ENCODE data around the gene TYRP1.

GRCh38 chr9:12657233-12657632 lies 36.0 kb upstream of the TYRP1 start:
- TF ChIP-seq POLR2AphosphoS5 (IDR thresholded peaks at IDR 0.05) (no peak), CTCF (IDR thresholded peaks at IDR 0.05) (no peak), POLR2A (IDR thresholded peaks at IDR 0.05) (no peak)

Data from gastroesophageal sphincter (tissue), 3 donors.